ENCODE results near the gene C13orf46. TPM values are rescaled to one million over a fixed set of nuclear protein-coding genes. Genes with fewer than 3 reads are reported as not detected.

Gene C13orf46
- total and polyA plus RNA-seq, 2 donors (not counting 1 experiment from before 2014, with no cell fraction given), result 1.4 to 4.8 TPM

DNA sequence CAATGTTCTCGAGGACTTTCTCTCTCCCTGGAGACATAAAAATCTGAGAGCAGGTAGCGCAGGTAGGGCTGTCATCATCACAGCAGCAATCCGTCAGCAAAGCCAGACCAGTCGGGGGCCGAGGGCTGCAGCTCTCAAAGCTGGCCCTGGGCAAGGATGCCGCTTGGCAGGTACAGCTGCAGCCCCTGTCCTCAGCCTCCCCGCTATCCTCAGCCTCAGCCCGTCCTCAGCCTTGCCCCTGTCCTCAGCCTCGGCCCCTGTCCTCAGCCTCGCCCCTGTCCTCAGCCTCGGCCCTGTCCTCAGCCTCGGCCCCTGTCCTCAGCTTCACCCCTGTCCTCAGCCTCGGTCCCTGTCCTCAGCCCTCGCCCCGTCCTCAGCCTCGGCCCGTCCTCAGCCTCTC is 10.9 kb downstream of the C13orf46 start:
- Histone ChIP-seq H4K20me1 (ENCODE audit: control insufficient read depth, insufficient read depth, low read length, poor library complexity, severe bottlenecking) (no peaks in the 10 kb centered on the region), H3K4me1 (ENCODE audit: control insufficient read depth in 2 of 2, insufficient read depth in 2 of 2, low read length in 2 of 2) (no peaks in the 10 kb centered on the region), H3K4me2 (replicated peaks; ENCODE audit: low read depth, low read length, poor library complexity, severe bottlenecking) (no peak overlapping the region), H2AFZ (ENCODE audit: insufficient read depth, low read depth, low read length, poor library complexity, severe bottlenecking) (no peak overlapping the region), H3K4me3 (ENCODE audit: control extremely low read depth in 1 of 5, extremely low read depth in 1 of 5, insufficient read depth in 1 of 5, low read depth in 2 of 5, low read length in 4 of 5) (no peak overlapping the region), H3K9ac (ENCODE audit: low read length) (no peak overlapping the region), H3K27me3 (replicated peaks in 1 of 4; ENCODE audit: control extremely low read depth in 1 of 4, control insufficient read depth in 3 of 4, insufficient read depth in 4 of 4, low read length in 3 of 4) (no peaks in the 10 kb centered on the region), H3K27ac (ENCODE audit: low read length in 2 of 2) (no peak overlapping the region), H3K36me3 (replicated peaks in 1 of 2; ENCODE audit: control extremely low read depth in 1 of 2, control insufficient read depth in 1 of 2, extremely low read depth in 1 of 2, insufficient read depth in 2 of 2, low read length in 1 of 2) (no peaks in the 10 kb centered on the region), H3K9me3 (ENCODE audit: control extremely low read depth in 1 of 3, control insufficient read depth in 2 of 3, insufficient read depth in 1 of 3, low read length in 2 of 3) (peaks cover 5 to 27% (median 13%) of the 10 kb centered on the region in 3 donors), H3K79me2 (ENCODE audit: control insufficient read depth, insufficient read depth, low read length) (no peaks in the 10 kb centered on the region)
- CTCF ChIA-PET, result interaction anchor here (0.8 to 1.2 kb wide), 2 partner anchors 58 to 238 kb away, joined by 3 read pairs; no protein-coding TSS in a partner anchor
- H3K27me3 Mint-ChIP-seq, result no peaks in the 10 kb centered on the region
- H3K4me1 Mint-ChIP-seq, result no peaks in the 10 kb centered on the region
- no peak overlapping the region for H3K27ac Mint-ChIP-seq
- POLR2A ChIA-PET, result no interaction called here
- 97% methylated on average over 17 of the region's 17 CpGs for WGBS (ENCODE audit: insufficient coverage)
- DNase-seq (no peak), ATAC-seq (ENCODE audit: low read depth) (no peak)
- TF ChIP-seq, protein P1, sequence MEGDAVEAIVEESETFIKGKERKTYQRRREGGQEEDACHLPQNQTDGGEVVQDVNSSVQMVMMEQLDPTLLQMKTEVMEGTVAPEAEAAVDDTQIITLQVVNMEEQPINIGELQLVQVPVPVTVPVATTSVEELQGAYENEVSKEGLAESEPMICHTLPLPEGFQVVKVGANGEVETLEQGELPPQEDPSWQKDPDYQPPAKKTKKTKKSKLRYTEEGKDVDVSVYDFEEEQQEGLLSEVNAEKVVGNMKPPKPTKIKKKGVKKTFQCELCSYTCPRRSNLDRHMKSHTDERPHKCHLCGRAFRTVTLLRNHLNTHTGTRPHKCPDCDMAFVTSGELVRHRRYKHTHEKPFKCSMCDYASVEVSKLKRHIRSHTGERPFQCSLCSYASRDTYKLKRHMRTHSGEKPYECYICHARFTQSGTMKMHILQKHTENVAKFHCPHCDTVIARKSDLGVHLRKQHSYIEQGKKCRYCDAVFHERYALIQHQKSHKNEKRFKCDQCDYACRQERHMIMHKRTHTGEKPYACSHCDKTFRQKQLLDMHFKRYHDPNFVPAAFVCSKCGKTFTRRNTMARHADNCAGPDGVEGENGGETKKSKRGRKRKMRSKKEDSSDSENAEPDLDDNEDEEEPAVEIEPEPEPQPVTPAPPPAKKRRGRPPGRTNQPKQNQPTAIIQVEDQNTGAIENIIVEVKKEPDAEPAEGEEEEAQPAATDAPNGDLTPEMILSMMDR (IDR thresholded peaks at IDR 0.05), result no peak
- TF ChIP-seq EZH2 (IDR thresholded peaks at IDR 0.05; ENCODE audit: borderline replicate concordance, insufficient read depth, low read depth, low read length, poor library complexity, severe bottlenecking), result no peak
- peaks cover 3% of the 10 kb centered on the region for H3K9me3 Mint-ChIP-seq (ENCODE audit: insufficient read depth)
- intact Hi-C loops (cut with micrococcal nuclease), result no loop called here
- H3K4me3 Mint-ChIP-seq, result no peak overlapping the region

DNA sequence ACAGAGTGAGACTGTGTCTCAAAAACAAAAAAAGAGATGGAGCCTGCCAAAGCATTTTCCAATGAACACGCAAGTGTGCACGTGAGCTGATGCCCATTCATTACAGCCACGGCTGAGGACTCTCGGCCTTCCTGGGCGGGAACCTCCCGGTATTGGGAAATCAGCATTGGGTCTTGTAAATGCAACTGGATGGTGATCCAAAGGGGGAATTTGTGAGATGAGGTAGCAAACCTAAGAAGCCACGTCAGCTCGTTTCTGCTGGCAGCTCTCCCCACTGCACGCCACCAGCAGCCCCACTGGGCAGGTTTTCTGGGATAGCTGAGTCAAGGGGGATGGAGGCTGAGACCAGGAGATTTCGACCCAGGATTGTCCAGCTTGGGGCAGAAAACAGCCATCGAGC is 11.5 kb downstream of the C13orf46 start:
- no peak overlapping the region for H3K27ac ChIP-seq (ENCODE audit: low read length in 2 of 2)
- H2AFZ ChIP-seq (ENCODE audit: insufficient read depth, low read depth, low read length, poor library complexity, severe bottlenecking), result no peak overlapping the region
- H3K4me3 ChIP-seq (ENCODE audit: control extremely low read depth in 1 of 5, extremely low read depth in 1 of 5, insufficient read depth in 1 of 5, low read depth in 2 of 5, low read length in 4 of 5), result no peak overlapping the region
- TF ChIP-seq, protein P1 (IDR thresholded peaks at IDR 0.05), result no peak
- no peak for TF ChIP-seq EZH2 (IDR thresholded peaks at IDR 0.05; ENCODE audit: borderline replicate concordance, insufficient read depth, low read depth, low read length, poor library complexity, severe bottlenecking)
- DNase-seq (no peak), ATAC-seq (ENCODE audit: low read depth) (no peak)
- ChIA-PET POLR2A (no interaction called here), CTCF (interaction anchor here (0.8 to 1.2 kb wide), 2 partner anchors 58 to 238 kb away, joined by 3 read pairs; no protein-coding TSS in a partner anchor)
- no peaks in the 10 kb centered on the region for H3K4me1 Mint-ChIP-seq
- H4K20me1 ChIP-seq (ENCODE audit: control insufficient read depth, insufficient read depth, low read length, poor library complexity, severe bottlenecking), result no peaks in the 10 kb centered on the region
- H3K4me1 ChIP-seq (ENCODE audit: control insufficient read depth in 2 of 2, insufficient read depth in 2 of 2, low read length in 2 of 2), result no peaks in the 10 kb centered on the region
- no peaks in the 10 kb centered on the region for H3K27me3 ChIP-seq (replicated peaks in 1 of 4; ENCODE audit: control extremely low read depth in 1 of 4, control insufficient read depth in 3 of 4, insufficient read depth in 4 of 4, low read length in 3 of 4)
- no peak overlapping the region for H3K27ac Mint-ChIP-seq
- peaks cover 3% of the 10 kb centered on the region for H3K9me3 Mint-ChIP-seq (ENCODE audit: insufficient read depth)
- H3K36me3 ChIP-seq (replicated peaks in 1 of 2; ENCODE audit: control extremely low read depth in 1 of 2, control insufficient read depth in 1 of 2, extremely low read depth in 1 of 2, insufficient read depth in 2 of 2, low read length in 1 of 2), result no peaks in the 10 kb centered on the region
- no peak overlapping the region for H3K4me2 ChIP-seq (replicated peaks; ENCODE audit: low read depth, low read length, poor library complexity, severe bottlenecking)
- peaks cover 5 to 29% (median 13%) of the 10 kb centered on the region in 3 donors for H3K9me3 ChIP-seq (ENCODE audit: control extremely low read depth in 1 of 3, control insufficient read depth in 2 of 3, insufficient read depth in 1 of 3, low read length in 2 of 3)
- no peak overlapping the region for H3K4me3 Mint-ChIP-seq
- no peak overlapping the region for H3K9ac ChIP-seq (ENCODE audit: low read length)
- H3K79me2 ChIP-seq (ENCODE audit: control insufficient read depth, insufficient read depth, low read length), result no peaks in the 10 kb centered on the region
- no peaks in the 10 kb centered on the region for H3K27me3 Mint-ChIP-seq
- 87% methylated on average over 10 of the region's 11 CpGs for WGBS (ENCODE audit: insufficient coverage)
- intact Hi-C loops (cut with micrococcal nuclease), result no loop called here

Measured in B cell (primary cell).